Activated CD4-positive, alpha-beta T cell treated with anti-CD3 and anti-CD28 coated beads, Interleukin-2, amount 50 U/mL, for 1 hour (primary cell): Measurements from ENCODE around the gene CCDC146.
A peak's percentile ranks its signal among the peaks of the same experiment; 100 is the strongest.
"Not testable (repeated sequence)": the region's sequence is repeated elsewhere in the genome, so short reads cannot be mapped to it uniquely, and the experiment has no call there.

ENCODE experiments used
- DNase-seq: peaks from one replicate; pipeline ENCODE4 v3.0.0-alpha.2; 2020

The CCDC146 gene

GRCh38 chr7:77306231-77307067 is 184.0 kb downstream of the CCDC146 start:
- DNase-seq = no peak

GRCh38 chr7:77308792-77309191 is 186.4 kb downstream of the CCDC146 start:
- no peak for DNase-seq

- DNase-seq = no peak
Measured at GRCh38 chr7:77309714-77310220, 187.4 kb downstream of the CCDC146 start.

- DNase-seq = no peak
Measured at GRCh38 chr7:77310982-77311381, 188.6 kb downstream of the CCDC146 start.

GRCh38 chr7:77313085-77313484 is 190.7 kb downstream of the CCDC146 start:
- DNase-seq = no peak

- no peak for DNase-seq
Measured at GRCh38 chr7:77313876-77314480, 191.6 kb downstream of the CCDC146 start.

- no peak for DNase-seq
Measured at GRCh38 chr7:77315182-77315591, 192.8 kb downstream of the CCDC146 start.

- no peak for DNase-seq
Measured at GRCh38 chr7:77316219-77316978, 194.0 kb downstream of the CCDC146 start.

GRCh38 chr7:77318019-77318418 is 195.6 kb downstream of the CCDC146 start:
- no peak for DNase-seq

GRCh38 chr7:77320137-77320536 is 197.7 kb downstream of the CCDC146 start:
- no peak for DNase-seq

GRCh38 chr7:77320714-77321113 is 198.3 kb downstream of the CCDC146 start:
- DNase-seq = no peak

- no peak for DNase-seq
Measured at GRCh38 chr7:77321300-77321699, 198.9 kb downstream of the CCDC146 start.

GRCh38 chr7:77326131-77326530 is 203.7 kb downstream of the CCDC146 start:
- DNase-seq = no peak

- no peak for DNase-seq
Measured at GRCh38 chr7:77327067-77327931, 204.9 kb downstream of the CCDC146 start.

GRCh38 chr7:77327932-77328628 is 205.7 kb downstream of the CCDC146 start:
- DNase-seq = peak; percentile 1

- DNase-seq = no peak
Measured at GRCh38 chr7:77328669-77329068, 206.3 kb downstream of the CCDC146 start.

GRCh38 chr7:77329466-77330168 is 207.2 kb downstream of the CCDC146 start:
- no peak for DNase-seq

GRCh38 chr7:77330169-77330882 is 207.9 kb downstream of the CCDC146 start:
- no peak for DNase-seq

GRCh38 chr7:77331938-77332695 is 209.7 kb downstream of the CCDC146 start:
- DNase-seq = peak; percentile 9

GRCh38 chr7:77334039-77334438 is 211.6 kb downstream of the CCDC146 start:
- DNase-seq = not testable (repeated sequence)
